Activated CD4-positive, alpha-beta T cell treated with anti-CD3 and anti-CD28 coated beads, Interleukin-10, Interleukin-2, amounts not matched to agents 100 ng/mL and 50 ng/mL, durations not matched to agents 16 hours and 8 hours (primary cell): ENCODE measurements around the gene PPP4R2.
"Not testable (repeated sequence)": the region's sequence is repeated elsewhere in the genome, so short reads cannot be mapped to it uniquely, and the experiment has no call there.

ENCODE experiments used
- DNase-seq: peaks from one replicate; pipeline ENCODE4 v3.0.0-alpha.2; 2020

The PPP4R2 gene

DNA sequence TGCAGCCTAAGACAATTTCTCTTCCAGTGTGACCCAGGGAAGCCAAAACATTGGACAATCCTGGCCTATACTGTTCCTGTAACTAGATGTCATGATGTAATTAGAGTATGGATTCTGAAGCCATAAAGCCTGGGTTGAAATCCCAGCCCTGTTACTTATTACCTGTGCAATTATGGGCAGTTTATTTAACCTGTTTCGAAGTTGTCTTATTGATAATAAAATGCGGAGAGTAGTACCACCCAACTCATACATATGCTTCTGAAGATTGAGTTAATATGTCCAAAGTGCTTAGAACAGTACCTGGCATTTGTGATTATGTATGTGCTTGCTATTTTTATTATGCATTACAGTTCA lies 30.1 kb downstream of the PPP4R2 start:
- no peak for DNase-seq

GRCh38 chr3:73028803-73029202 lies 32.2 kb downstream of the PPP4R2 start:
- DNase-seq: no peak

DNA sequence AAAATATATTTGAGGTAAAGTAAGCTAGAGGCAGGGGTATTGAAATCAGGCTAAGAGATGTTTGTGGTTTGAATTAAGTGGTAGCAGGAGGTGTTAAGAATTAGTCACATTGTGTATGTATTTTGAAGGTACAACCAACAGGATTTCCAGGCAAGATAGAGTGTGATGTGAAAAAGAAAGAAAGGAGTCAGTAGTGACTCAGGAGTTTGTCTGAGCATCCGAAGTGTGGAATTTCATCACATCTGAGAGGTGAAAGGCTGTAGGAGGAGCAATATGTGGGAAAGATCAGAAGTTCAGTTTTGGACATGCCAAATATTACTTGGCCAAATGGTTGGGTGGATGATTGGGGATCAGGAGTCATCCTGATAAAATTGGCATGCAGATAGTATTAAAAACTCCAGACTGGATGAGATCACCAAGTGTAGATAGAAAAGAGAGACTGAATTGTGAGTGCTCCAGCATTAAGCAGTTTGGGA lies 32.7 kb downstream of the PPP4R2 start:
- DNase-seq: peak; percentile 80

GRCh38 chr3:73030073-73030597 lies 33.5 kb downstream of the PPP4R2 start:
- no peak for DNase-seq

DNA sequence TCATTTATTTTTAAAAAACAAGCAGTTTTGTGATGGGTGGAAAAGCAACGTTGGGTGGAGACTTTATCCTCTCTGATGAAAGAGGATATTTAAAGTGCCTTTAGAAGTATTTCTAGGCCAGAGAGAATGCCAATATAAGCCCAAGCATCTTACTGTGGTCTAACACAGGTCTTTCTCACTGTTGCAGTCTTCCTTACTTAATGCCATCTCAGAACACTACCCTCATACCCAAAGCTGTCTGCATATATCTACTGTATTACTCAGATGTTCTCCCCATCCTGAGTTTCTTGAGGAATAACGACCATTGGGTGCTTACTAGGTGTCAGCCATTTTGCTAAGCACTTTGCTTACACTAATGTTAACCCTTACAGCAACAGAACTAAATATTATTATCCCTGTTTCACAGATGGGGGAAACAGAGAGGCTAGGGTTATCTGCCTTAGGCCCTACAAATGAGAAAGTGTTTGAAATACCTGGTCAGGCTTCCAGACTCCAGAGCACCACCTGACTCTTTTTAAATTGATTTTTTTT lies 35.0 kb downstream of the PPP4R2 start:
- DNase-seq: no peak

DNA sequence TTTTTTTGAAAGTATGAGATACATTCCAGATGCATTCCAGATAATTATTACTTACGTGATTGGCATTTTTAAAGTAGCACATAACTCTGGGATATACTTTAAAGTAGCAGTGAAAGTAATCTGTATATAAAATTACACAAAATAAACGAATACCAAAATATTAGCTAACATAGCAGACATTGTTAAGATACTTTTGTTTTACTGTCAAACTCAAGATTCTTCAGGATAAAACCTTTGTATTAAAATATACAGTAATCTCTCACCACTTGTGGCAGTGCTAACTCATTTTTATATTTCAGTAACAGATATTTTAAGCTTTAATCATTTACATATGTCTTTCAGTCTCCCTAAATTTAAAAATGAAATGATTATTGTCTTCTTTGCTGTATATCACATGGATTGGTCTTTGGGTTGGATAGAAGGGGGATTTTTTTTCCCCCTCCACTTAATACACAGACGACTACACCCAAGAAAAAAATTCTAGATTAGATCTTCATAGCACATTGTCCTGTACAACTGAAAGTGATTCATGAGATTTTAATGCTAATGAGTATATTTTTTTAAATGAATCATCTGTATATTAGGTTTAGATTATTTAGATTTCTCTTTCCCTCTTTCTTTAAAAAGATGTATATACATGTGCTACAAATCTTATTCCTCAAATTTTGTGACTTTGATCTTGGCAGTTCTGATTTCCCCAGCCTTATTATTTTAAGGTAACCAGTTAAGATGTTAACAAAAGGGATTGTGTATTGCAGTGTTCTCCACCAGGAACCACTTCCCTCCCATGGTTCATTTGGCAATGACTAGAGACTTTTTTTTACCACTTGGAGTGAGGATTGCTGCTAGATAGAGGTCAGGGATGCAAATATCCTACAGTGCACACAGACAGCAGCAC lies 40.3 kb downstream of the PPP4R2 start:
- no peak for DNase-seq

- no peak for DNase-seq
Observed at GRCh38 chr3:73041537-73041936, 44.9 kb downstream of the PPP4R2 start.

DNA sequence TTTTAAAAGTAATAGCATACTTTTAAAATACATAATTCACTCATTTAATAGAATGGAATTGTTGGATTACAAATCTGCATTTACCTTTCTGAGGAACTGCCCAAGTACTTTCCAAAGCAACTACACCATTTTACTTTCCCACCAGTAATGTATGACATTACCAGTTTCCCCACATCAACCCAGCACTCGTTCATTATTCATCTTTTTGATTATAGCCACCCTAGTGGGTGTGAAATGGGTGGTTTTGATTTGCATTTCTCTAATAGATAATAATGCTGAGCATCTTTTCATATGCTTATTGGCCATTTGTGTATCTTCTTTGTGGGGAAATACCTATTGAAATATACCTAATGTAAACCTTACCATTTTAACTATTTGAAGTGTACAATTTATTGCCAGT lies 46.8 kb downstream of the PPP4R2 start:
- no peak for DNase-seq

- no peak for DNase-seq
Observed at GRCh38 chr3:73045391-73045790, 48.8 kb downstream of the PPP4R2 start.

DNA sequence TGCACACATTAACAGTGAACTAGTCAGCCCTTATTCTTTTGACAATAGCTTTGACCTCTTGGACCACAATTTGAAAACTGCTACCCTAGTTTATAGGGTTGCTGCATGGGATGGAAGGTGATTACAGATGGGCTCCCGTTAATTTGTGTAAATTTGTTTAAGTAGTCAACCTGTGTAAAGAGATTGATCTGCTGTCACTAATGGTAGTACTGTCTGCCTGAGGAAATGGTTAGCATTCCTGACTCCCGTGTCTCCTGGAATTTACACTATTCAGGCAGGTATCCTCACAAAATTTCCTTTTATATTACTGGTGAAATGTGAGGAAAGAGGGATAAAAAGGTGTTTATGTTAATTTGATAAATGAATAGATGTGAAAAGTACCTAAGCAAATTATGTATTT lies 49.6 kb downstream of the PPP4R2 start:
- DNase-seq: no peak

DNA sequence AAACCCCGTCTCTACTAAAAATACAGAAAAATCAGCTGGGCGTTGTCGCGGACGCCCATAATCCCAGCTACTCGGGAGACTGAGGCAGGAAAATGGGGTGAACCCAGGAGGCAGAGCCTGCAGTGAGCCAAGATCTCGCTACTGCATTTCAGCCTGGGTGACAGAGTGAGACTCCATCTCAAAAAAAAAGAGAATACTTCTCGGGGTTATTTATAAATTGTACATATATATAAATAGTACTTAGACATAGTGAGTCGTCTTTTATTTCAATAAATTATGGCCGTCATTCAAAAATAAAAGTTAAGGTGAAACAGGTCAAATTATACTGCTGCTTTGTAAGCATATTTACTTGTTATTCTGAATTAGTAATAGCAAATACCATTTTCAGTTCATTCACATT lies 52.7 kb downstream of the PPP4R2 start:
- DNase-seq: no peak

- no peak for DNase-seq
Observed at GRCh38 chr3:73052857-73053256, 56.2 kb downstream of the PPP4R2 start.

DNA sequence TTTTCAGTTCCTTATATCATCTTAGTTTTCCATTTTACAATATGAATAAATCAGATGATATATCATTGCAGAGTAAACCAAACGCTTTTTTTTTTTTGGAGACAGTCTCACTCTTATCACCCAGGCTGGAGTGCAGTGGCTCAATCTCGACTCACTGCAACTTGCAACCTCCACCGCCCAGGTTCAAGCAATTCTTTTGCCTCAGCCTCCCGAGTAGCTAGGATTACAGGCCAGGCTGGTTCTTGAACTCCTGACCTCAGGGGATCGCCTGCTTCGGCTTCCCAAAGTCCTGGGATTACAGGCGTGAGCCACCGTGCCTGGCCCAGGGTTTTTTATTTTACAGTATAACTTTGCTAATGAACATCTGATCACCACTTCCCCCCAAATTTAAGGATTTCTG lies 59.0 kb downstream of the PPP4R2 start:
- DNase-seq: no peak

DNA sequence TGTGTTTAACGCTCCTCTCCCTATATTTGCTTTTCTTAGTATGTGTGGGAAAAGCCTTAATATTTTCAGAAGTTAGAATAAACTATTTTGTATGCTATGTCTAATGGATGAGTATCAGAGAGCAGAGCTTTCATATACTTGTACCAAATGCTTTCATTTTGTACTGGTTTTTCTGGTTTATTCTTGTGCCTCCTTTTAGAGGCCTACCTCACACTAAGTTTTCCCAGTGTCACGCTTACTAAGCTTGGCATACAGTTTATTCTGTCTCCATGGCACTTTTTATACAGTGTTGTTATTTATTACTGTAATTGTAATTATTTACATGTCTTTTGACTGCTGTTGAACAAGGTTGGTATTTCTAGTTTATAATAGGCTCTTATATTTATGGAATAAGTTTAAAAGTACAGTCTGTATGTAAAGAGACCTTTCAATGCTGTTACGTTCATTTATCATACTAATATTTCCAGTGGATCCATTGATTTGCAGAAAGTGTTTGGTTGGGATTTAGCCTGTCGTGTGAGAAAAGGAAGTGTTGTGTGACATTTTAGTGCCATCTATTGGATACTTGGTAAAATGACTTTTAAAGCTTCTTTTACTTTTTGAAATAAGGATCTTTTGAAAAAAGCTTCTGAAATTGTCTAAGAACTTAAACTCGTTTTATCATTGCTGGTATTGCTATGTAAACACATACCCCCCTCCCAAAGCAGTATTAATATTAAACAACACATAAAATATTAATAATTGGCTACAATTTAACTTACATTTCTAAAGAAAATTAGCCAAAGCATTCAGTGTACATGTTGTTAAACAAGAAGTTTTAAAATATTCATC lies 59.6 kb downstream of the PPP4R2 start:
- peak; percentile 17 for DNase-seq

- no peak for DNase-seq
Observed at GRCh38 chr3:73056845-73057150, 60.2 kb downstream of the PPP4R2 start.

GRCh38 chr3:73060302-73060723 lies 63.7 kb downstream of the PPP4R2 start:
- no peak for DNase-seq

DNA sequence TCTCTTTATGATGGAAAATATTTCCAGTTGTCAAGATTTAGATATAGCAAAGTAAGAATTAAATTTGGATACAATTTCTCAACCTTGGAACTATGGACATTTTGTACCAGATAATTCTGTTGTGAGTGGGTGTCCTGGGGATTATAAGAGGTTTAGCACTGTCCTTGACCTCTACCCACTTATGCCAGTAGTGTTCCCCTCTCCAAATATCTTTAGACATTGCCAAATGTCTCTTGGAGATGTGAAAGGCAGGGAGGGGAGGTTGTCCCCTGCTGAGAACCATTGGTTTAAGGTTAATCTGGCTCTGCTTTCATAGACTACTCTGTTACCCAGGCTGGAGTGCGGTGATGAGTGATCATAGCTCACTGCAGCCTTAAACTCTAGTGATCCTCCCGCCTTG lies 64.8 kb downstream of the PPP4R2 start, which contains the start of gene EBLN2:
Gene EBLN2 (plus strand): TSS at position 244 of the 400 bp plus-strand sequence. CDS start 423 bp downstream, outside the sequence.
- no peak for DNase-seq

GRCh38 chr3:73066243-73066642 lies 69.6 kb downstream of the PPP4R2 start:
- not testable (repeated sequence) for DNase-seq

GRCh38 chr3:73068419-73068818 lies 71.8 kb downstream of the PPP4R2 start:
- no peak for DNase-seq

DNA sequence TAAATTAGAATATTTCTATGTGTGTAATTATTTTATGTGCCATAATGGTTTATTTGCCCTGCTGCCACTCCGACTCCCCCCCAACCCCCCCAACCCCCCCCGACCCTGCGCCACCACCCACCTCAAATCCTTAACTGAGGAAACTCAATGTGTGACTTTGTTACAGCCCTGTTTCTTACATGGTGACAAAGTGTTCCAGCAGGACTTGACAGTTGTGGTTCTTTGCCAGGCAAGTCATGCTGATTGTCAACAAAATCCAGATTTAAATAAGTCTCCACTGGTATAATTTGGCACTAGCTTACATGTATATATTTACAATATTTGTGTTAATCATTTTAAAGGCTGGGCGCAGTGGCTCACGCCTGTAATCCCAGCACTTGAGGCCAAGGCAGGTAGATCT lies 72.6 kb downstream of the PPP4R2 start:
- no peak for DNase-seq

DNA sequence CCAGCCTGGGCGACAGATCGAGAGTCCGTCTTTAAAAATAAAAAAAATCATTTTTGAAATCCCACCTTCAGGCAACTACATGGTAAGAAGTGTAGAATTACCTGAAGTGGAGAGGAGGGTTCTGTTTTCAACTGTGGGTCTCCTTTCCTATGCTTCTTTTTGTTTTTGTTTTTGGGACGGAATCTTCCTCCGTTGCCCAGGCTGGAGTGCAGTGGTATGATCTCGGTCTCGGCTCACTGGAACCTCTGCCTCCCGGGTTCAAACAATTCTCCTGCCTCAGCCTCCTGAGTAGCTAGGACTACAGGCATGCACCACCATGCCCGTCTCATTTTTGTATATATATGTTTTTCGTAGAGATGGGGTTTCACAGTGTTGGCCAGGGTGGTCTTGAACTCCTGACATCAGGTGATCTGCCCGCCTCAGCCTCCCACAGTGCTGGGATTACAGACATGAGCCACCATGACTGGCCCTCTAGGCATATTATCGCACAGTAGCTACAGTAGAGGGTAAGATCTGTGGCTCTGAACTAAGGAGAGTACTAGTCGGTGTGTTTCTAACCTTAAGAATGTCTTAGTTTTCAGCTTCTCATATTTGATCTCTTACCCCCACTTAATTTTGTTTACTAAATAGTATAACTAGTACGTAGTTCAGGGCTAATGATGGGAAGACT lies 73.3 kb downstream of the PPP4R2 start:
- DNase-seq: no peak

DNA sequence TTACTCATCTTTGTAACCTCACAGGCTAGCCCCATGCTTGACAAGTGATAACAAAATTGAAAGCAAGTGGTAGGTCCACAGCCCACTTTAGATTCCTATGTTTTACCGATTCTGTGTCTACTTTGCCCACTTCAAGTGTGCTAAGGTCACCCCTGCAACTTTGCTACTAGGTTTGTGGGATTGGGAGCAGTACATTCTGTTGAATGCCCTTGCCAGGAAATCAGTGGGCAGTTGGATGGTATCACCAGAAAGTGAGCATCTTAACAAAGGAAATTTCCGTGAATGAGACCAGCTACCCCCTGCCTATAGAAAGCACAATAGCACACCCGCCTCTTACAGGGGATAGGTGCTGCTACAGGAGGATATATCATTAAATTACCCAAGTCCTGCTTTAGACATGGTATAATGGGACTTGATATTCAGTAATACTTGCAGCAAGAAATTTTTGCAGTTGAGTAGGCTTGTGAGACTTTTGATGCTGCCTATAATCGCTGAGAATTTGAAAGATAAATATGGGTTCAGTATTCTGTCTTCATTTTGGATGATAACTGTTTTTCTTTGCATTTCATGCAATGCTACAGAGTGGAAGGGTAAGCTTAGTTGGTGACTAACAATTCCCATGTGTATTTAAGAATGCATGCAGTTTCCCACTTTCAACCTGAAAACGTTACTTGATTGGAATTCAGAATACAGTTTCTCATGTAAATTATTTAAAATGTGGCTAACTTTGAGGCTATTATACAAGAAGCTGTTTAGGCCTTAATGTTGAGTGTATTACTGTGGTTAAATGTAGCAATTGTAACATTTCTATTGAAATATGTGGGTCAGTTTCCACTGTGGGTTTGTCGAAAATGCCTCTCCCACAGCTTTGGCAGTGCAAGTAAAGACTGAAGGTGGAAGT lies 74.3 kb downstream of the PPP4R2 start:
- no peak for DNase-seq
